Measurements from ENCODE around the gene CDCA5. TPM values are rescaled to one million over a fixed set of nuclear protein-coding genes. Genes with fewer than 3 reads are reported as not detected.

Gene CDCA5
- 1.7 TPM for total RNA-seq
- long read RNA-seq, partial matches to known transcripts, result 0 of 3 reads
- long read RNA-seq, other reads (novel, unspliced or antisense), result 0 of 3 reads

- peak; percentile 95 for ATAC-seq
- intact Hi-C loops (cut with DNase I), result loop anchor here (1.0 to 5.0 kb wide), 3 partner anchors 33 to 57 kb away; partner anchors contain the start of genes SAC3D1, SNX15 and ZNHIT2
- DNase-seq (ENCODE audit: missing footprints), result peak; percentile 96
Measured at GRCh38 chr11:65083834-65084597, at the start of gene CDCA5, which contains the start of gene ZFPL1. TSS of gene CDCA5 (minus strand) at chr11:65084040. CDS start at chr11:65083978, 62 bp downstream. TSS of gene ZFPL1 (plus strand) at chr11:65084222. CDS start at chr11:65084699, 477 bp downstream.

GRCh38 chr11:65132988-65133700, 49.3 kb upstream of the CDCA5 start:
- intact Hi-C loops (cut with DNase I), result no loop called here
- DNase-seq (ENCODE audit: missing footprints) (peak; percentile 69), ATAC-seq (no peak)

- intact Hi-C loops (cut with DNase I), result no loop called here
- ATAC-seq (no peak), DNase-seq (ENCODE audit: missing footprints) (no peak)
Measured at GRCh38 chr11:65132238-65132987, 48.6 kb upstream of the CDCA5 start.

GRCh38 chr11:65131895-65132237, 48.0 kb upstream of the CDCA5 start:
- intact Hi-C loops (cut with DNase I), result no loop called here
- DNase-seq (ENCODE audit: missing footprints) (no peak), ATAC-seq (no peak)

DNA sequence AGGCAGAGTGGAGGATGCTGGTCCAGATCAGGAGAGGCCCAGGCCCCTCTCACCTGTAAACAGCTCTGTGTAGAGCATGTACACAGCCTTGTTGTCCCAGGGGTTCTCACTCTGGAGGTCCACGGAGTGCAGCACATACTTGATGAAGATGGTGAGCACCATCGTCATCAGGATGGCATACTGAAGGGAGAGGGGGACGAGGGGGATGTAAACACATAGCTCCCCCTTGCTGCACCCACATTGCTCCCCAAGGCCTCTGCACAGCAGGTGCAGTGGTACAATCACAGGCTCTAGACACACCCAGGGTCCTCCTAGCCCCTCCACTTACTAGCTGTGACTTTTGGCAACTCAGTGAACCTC, 47.6 kb upstream of the CDCA5 start:
- DNase-seq (ENCODE audit: missing footprints), result no peak
- intact Hi-C loops (cut with DNase I), result no loop called here

GRCh38 chr11:65130631-65131416, 47.0 kb upstream of the CDCA5 start:
- DNase-seq (ENCODE audit: missing footprints) (no peak), ATAC-seq (no peak)
- intact Hi-C loops (cut with DNase I), result no loop called here

More for the DNA sequence above, 47.6 kb upstream of the CDCA5 start:
- no peak for ATAC-seq

DNA sequence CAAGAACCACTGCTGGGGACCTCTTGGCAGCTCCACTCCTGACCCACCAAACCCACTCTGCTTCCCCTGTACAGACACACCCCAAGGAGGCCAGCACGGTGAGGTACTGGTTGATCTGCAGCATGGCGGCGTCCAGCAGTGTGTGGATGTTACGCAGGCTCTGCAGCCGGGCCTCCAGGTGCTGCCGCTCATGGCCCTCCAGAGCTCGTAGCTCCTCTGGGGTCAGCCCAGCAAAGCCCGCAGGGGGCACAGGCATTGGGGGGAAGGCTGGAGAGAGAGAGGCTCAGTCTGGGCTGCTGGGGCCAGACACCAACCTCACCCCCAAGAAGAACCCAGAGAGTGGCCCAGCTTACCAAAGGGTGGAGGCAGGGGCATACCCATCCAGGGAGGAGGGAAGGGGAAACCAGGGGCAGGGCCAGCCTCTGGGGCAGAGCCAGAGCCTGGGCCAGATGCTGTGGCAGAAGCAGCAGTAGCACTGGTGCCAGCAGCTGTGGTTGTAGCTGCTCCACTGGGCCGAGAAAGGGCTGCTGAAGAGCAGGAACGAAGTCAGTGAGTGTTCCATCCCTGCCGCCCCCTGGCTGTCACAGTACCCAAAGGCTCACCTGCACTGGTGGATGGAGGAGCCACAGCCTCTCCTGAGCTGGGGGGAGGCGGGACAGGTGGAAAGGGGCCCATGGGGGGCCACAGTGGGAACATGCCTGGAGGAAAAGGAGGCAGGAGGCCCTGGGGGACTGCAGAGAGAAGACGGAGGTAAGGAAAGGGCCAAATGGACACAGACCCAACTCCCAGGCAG, 46.0 kb upstream of the CDCA5 start:
- intact Hi-C loops (cut with DNase I), result loop anchor here (5.0 kb wide), 1 partner anchor 208 kb away; the partner anchor contains the start of gene PPP2R5B
- ATAC-seq (no peak), DNase-seq (ENCODE audit: missing footprints) (no peak)

DNA sequence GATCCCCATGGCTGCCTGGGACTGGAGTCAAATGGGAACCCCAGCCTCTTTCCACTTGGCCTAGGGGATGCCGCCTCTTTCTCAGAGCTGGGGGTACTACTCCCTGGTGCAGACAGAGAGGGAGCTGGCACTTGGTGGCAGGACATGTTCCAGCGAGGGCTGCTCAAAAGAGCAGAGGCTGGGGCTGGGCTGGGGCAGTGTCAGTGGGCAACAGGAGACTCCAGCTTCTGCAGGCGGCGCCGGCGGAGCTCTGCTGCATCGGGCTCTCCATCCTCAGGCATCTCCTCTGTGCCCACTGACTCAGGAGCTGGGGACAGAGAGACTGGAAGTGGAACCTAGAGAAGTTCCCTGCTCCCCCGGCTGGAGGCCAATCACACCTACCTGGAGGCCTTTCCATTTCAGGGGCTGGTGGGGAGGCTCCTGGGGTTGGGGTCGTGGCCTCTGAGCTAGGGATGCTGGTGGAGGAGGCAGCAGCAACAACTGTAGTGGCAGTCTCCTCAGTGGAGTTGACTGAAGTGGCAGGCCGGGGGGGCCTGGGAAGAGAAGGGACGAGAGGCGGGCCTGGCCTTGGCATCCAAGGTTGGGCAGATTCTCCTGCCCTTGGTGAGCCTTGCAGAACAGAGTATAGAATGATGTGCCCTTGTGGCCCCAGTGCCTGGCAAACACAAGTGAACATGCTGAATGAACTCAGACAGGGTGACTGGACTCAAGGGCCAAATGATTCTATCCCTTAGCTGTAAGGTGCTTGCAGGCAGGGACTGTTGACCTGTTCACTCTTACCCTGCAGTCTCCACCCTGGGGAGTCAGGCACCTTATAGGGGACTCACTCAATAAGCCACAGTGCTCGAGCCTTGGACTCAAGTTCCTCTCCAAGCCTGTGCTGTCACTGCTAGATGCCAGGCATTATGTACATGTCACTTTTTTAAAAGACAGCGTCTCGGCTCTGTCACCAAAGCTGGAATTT, 44.6 kb upstream of the CDCA5 start:
- ATAC-seq (no peak), DNase-seq (ENCODE audit: missing footprints) (no peak)
- intact Hi-C loops (cut with DNase I), result loop anchor here (5.0 kb wide), 1 partner anchor 206 kb away; the partner anchor contains the start of gene PPP2R5B

GRCh38 chr11:65127473-65128181, 43.8 kb upstream of the CDCA5 start:
- DNase-seq (ENCODE audit: missing footprints), result no peak
- intact Hi-C loops (cut with DNase I), result loop anchor here (5.0 kb wide), 1 partner anchor 205 kb away; the partner anchor contains the start of gene PPP2R5B
- no peak for ATAC-seq

- no peak for DNase-seq (ENCODE audit: missing footprints)
- intact Hi-C loops (cut with DNase I), result loop anchor here (5.0 kb wide), 1 partner anchor 204 kb away; the partner anchor contains the start of gene PPP2R5B
Measured at GRCh38 chr11:65126624-65127274, 42.9 kb upstream of the CDCA5 start.

GRCh38 chr11:65125197-65126056, 41.6 kb upstream of the CDCA5 start:
- no peak for ATAC-seq
- intact Hi-C loops (cut with DNase I), result loop anchor here (5.0 kb wide), 1 partner anchor 203 kb away; the partner anchor contains the start of gene PPP2R5B
- no peak for DNase-seq (ENCODE audit: missing footprints)

More at GRCh38 chr11:65126624-65127274, 42.9 kb upstream of the CDCA5 start:
- ATAC-seq, result no peak

- intact Hi-C loops (cut with DNase I), result loop anchor here (5.0 kb wide), 1 partner anchor 202 kb away; the partner anchor contains the start of gene PPP2R5B
- ATAC-seq (no peak), DNase-seq (ENCODE audit: missing footprints) (no peak)
Measured at GRCh38 chr11:65124480-65125196, 40.8 kb upstream of the CDCA5 start.

DNA sequence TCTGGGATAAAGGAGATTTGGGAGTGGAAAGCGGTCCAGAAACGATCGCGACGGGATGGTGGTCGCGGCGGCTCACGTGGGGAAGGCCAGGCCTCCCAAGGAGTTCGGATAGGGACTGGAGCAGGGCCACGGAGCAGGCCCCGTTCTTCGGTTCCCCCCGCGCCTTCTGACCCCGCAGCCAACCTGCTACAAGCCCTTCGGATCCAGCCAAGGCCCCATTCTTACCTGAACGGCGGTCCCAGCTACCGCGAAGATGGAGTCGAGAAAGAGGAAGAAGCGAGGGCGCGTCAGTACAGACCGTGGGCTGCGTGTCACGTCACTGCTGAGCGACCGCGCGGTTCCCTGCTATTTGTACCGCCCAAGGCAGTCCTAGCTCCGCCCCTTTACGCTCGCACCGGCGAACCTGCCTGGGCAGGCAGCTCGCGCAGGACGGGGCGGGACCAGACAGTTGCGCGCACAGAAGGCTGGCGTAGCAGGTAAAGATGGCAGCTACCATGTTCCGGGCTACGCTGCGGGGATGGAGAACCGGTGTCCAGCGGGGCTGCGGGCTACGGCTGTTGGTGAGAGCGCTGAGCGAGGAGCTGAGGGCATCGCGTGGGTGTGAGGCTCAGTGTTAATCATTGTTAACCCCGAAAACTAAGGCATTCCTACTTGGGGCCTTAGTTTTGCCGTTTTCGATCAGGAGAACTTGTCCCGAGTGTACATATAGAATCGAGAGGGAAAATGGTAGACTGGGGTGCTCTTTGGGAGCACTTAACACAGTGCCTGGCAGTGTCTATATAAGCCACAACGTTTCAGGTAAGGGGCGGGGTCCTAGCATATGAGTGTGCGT, 38.2 kb upstream of the CDCA5 start, which contains the start of the genes FAU and MRPL49:
FAU (minus strand) TSS at position 270 of the 832 bp plus-strand sequence. CDS start 321 bp downstream, outside the sequence.
MRPL49 (plus strand) TSS at position 457 of the 832 bp plus-strand sequence; CDS start at position 483, 26 bp downstream.
- intact Hi-C loops (cut with DNase I), result no loop called here
- DNase-seq (ENCODE audit: missing footprints) (peak; percentile 100), ATAC-seq (peak; percentile 93)
